DMS153 treated with DMSO at 0.1 percent for 48 hours (cell line): ENCODE data around the gene IL1RAPL1.
"Not testable (repeated sequence)": the region's sequence is repeated elsewhere in the genome, so short reads cannot be mapped to it uniquely, and the experiment has no call there.

ENCODE experiments used
- DNase-seq: peaks from one replicate; lab custom pipeline; 2025; ENCODE audit not compliant: unreplicated experiment; lab: John Stamatoyannopoulos, UW

IL1RAPL1 gene

DNA sequence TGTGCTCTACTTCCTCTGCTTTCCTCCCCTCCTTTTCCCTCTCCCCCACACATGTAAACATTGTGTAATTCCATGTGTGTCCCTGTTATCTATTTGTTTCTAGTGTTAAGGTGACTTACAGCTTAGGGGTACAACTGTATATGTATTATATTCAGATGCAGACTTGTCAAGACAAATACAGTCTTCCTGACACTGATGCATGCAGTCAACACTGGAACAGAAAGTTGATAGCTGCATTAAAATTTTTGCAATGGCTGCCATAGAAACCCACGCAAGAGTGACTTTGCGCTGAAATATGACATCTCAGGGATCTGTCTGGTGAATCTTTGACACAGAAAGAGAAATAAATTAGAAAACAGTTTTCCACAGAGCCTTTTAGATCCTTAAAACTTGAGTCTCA lies 656.7 kb downstream of the IL1RAPL1 start:
- no peak for DNase-seq

DNA sequence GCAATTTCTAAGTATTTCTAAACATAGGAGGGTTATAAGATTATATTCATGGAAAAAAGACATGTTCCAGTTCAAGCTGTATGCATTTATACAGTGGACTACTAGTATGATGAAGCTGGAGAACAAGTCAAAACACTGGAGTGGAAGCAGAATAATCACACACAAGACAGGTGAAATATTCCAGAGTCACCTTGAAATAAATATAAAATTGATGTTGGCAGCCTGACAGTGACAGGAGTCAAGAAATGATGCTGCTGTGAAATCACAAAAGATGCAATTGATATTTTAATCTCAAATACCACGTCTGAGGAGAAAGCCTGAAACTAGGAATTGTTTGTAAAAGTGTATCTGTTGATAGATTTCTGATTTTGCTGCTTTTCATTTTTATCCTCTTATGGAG lies 667.3 kb downstream of the IL1RAPL1 start:
- DNase-seq = no peak

- DNase-seq = no peak
Observed at GRCh38 chrX:29257521-29257920, 670.3 kb downstream of the IL1RAPL1 start.

DNA sequence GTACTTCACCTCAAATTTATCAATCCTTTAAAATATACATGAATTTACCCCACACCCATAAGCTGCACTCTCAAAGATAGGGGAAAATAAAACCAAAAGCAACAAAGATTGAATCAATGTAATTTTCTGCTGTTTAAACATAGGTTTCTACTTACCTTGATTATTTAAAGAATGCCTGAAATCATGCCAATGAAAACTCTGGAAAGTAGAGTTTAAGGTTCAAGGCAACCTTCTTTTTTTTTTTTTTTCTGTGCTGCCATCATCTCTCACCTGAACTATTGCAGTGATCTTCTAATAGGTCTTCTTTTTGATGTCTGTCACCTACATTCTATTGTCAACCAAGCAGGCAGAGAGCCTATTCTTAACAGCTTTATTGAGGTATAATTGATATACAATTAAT lies 682.1 kb downstream of the IL1RAPL1 start:
- DNase-seq = no peak

DNA sequence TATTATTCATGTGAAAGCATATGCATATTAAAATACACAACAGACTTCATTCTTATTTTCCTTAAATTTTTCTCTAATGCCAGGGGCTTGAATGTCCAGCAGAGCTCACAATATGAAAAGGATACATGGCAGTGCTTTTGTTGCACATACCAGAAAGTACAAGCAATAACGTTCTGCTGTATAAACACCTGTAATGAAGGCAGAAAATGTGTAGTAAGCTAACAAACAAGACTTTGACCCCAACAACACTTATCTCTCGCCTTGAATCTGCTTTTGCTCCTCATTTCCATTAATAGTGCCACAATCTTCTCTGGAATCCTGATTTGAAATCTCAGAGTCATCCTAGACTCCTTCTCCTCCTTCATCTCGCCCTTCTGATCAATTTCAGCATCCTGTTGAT lies 687.3 kb downstream of the IL1RAPL1 start:
- DNase-seq = no peak

DNA sequence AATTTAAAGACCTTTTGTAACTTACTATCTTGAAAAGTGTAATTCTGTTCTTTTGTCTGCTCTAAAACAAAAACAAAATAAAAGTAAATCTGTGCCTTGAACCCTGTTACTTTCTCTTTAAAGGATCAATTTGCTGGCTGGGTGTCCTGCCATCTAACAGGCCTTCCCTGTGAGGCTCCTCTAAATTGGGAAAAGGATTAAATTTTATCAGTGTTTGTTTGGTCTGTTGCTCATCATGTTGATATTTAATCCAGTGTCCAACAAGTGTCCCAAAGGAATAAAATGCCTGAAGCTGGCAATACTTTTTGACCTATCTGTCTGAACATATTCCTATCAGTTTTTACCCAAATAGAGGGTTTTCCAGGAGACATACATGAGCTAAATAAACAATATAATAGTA lies 688.7 kb downstream of the IL1RAPL1 start:
- DNase-seq = no peak

GRCh38 chrX:29281078-29281742 lies 694.0 kb downstream of the IL1RAPL1 start:
- DNase-seq = no peak

DNA sequence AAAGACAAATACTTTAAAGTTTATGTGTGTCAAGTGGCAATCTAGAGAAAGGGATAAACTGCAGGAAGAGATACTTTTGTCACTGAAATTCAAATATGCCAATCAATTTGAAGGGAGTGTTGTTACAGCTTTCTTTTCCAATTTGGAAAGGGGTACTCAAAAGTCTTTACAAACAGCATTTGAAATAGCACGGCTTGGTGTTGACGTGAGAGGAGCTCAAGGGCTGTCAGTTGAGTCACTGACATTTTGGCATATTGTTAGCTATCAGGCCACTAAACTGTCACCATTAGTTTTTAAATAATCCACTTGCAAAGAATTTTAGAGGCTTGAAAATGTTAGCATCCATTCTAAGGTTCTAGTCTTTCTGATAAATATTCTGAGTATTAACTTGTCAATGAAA lies 698.4 kb downstream of the IL1RAPL1 start:
- no peak for DNase-seq

DNA sequence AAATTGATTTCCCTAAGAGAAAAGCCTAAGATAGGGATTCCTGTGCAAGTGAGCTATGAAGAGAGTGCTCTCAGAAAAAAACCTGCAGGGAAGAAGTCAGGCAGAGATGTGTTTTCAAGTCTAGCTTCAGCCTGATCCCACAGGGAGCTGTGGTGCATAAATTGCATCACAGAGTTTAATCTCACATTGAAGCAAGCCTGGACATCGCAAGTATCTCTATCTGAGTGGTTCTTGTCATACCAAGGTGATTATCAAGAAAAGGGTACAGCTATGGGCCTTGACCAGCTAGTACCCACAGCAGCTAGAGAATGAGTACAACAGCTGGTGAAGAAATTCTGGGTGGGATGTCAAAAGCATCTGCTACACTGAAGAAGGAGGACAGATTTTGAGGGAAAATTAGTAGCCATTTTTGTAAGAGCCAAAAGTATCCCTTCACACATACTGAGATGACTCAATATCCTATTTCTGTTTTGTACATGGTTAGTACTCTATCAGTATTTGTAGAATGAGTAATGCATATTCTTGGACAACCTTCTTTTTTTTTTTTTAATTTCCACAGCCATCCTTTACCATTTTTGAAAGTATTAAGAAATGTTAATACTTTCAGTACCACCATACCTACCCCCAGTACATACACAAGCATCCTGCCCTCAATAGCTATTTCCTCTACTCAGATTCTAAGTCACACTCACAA lies 708.9 kb downstream of the IL1RAPL1 start:
- DNase-seq = no peak

GRCh38 chrX:29297171-29297800 lies 710.0 kb downstream of the IL1RAPL1 start:
- DNase-seq = no peak

DNA sequence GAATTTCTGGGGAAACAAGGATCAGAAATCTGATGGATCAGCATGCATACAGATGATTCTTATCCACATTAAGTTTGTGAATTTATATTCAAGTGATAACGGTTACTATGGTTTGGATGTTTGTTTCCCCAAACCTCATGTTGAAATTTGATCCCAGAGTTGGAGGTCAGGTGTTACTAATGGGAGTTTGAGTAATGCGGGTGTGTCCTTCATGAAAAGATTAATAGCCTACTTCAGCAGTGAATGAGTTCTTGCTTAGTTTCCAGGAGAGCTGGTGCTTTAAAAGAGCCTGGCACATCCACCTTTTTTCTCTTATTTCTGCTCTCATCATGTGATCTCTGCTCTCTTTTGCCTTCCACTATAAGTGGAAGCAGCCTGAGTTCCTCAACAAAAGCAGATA lies 712.4 kb downstream of the IL1RAPL1 start:
- no peak for DNase-seq

- DNase-seq = no peak
Observed at GRCh38 chrX:29308726-29309125, 721.5 kb downstream of the IL1RAPL1 start.

DNA sequence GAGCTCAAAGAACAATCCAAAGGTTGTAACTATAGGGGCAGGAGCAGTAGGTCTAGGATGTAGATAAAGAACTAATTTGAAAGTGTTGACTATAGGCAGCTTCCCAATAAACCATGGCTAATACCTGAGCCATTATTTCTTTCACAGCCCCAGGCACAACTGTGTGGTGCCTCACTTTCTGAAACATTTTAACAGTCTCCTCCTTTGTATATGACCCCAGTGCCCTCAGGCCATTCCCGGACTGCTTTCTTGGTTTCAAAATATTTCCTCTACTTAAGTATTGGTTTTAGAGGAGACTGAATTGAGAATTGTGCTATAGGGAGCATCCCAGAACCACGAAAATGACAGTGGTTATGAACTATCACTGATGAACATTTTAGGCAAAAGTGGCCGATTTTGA lies 728.7 kb downstream of the IL1RAPL1 start:
- DNase-seq = no peak

- no peak for DNase-seq
Observed at GRCh38 chrX:29318012-29318411, 730.8 kb downstream of the IL1RAPL1 start.

DNA sequence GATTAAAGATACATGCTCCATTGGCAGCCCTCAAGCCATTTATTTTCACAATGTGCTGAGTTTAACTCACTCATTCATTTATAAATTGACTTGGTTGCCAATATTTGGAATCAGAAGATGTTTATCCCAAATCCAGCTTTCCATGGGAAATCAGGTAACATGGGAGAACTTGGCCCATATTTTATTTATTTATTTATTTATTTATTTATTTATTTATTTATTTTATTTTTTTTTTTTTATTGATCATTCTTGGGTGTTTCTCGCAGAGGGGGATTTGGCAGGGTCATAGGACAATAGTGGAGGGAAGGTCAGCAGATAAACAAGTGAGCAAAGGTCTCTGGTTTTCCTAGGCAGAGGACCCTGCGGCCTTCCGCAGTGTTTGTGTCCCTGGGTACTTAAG lies 745.2 kb downstream of the IL1RAPL1 start:
- not testable (repeated sequence) for DNase-seq

DNA sequence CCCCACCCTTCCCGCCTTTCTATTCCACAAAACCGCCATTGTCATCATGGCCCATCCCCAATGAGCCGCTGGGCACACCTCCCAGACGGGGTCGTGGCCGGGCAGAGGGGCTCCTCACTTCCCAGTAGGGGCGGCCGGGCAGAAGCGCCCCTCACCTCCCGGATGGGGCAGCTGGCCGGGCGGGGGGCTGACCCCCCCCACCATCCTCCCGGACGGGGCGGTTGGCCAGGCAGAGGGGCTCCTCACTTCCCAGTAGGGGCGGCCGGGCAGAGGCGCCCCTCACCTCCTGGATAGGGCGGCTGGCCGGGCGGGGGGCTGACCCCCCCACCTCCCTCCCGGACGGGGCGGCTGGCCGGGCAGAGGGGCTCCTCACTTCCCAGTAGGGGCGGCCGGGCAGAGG lies 745.8 kb downstream of the IL1RAPL1 start:
- not testable (repeated sequence) for DNase-seq

GRCh38 chrX:29348288-29348687 lies 761.0 kb downstream of the IL1RAPL1 start:
- DNase-seq = no peak

GRCh38 chrX:29359276-29359675 lies 772.0 kb downstream of the IL1RAPL1 start:
- no peak for DNase-seq

GRCh38 chrX:29374765-29375164 lies 787.5 kb downstream of the IL1RAPL1 start:
- DNase-seq = not testable (repeated sequence)

DNA sequence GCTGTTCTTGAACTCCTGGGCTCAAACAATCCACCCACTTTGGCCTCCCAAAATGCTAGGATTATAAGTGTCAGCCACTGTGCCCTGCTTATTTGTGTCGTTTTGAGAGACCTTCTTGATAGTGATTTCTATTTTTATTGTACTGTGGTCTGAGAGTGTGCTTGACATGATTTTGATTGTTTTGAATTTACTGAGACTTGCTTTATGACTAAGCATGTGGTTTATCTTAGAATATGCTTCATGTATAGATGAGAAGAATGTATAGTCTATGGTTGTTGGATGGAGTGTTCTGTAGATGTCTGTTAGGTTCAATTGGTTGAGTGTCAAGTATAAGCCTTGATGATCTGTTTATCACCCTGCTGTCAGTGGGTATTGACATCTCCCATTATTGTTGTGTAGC lies 789.3 kb downstream of the IL1RAPL1 start:
- DNase-seq = no peak

DNA sequence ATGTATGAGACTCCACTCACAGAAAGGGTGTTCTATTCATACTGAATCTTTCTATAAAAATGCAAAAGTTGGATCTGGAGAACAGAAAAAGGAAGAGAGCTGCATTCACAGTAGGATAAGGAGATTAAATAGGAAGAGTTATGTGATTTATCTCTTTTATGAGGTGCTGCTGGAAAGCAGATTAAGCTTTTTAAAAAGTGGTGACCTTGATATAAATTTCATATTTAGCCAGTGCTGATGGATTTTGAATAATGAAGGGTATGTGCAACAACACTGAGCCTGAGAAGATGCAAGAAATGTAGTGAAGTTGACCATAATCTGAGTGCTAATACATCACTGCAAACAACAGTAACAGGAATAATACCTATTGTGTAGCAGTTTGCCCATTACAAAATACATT lies 795.6 kb downstream of the IL1RAPL1 start:
- no peak for DNase-seq

DNA sequence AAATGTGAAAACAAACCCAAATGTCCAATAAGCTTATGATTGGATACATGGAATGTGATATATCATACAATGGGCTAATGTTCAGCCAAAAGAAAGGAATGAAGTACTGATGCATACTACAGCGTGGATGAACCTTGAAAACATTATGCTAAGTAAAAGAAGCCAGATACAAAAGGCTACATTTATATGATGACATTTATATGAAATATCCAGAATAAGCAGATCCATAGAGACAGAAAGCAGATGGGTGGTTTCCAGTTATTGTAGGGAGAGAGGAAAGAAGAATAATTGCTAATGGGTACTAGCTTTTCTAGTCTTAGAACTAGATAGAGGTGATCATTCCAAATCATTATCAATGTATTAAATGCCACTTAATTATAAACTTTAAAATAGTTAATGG lies 801.3 kb downstream of the IL1RAPL1 start:
- no peak for DNase-seq
